HG02884 (cell line): ENCODE data around the gene KLHL35.
"Not testable (repeated sequence)": the region's sequence is repeated elsewhere in the genome, so short reads cannot be mapped to it uniquely, and the experiment has no call there.

ENCODE experiments used
- ATAC-seq: cut with Tn5 transposase; IDR thresholded peaks from one replicate; pipeline ENCODE4 v1.9.1; 2021; ENCODE audit warnings: mild to moderate bottlenecking, moderate library complexity; ENCODE audit not compliant: unreplicated experiment

The KLHL35 gene

GRCh38 chr11:75426720-75427086 lies 6.3 kb downstream of the KLHL35 start:
- ATAC-seq = no peak

- no peak for ATAC-seq
Observed at GRCh38 chr11:75425422-75425821, 7.6 kb downstream of the KLHL35 start.

GRCh38 chr11:75424396-75424795 lies 8.6 kb downstream of the KLHL35 start:
- ATAC-seq = no peak

GRCh38 chr11:75423721-75424120 lies 9.3 kb downstream of the KLHL35 start:
- ATAC-seq = no peak

- ATAC-seq = no peak
Observed at GRCh38 chr11:75422248-75423231, 10.5 kb downstream of the KLHL35 start.

GRCh38 chr11:75421902-75422247 lies 11.1 kb downstream of the KLHL35 start:
- no peak for ATAC-seq

GRCh38 chr11:75421035-75421602 lies 11.9 kb downstream of the KLHL35 start:
- ATAC-seq = no peak

- no peak for ATAC-seq
Observed at GRCh38 chr11:75420224-75421034, 12.6 kb downstream of the KLHL35 start.

- no peak for ATAC-seq
Observed at GRCh38 chr11:75413864-75414263, 19.1 kb downstream of the KLHL35 start.

- ATAC-seq = not testable (repeated sequence)
Observed at GRCh38 chr11:75413146-75413545, 19.9 kb downstream of the KLHL35 start.

- ATAC-seq = not testable (repeated sequence)
Observed at GRCh38 chr11:75409971-75410370, 23.0 kb downstream of the KLHL35 start.

- ATAC-seq = no peak
Observed at GRCh38 chr11:75408957-75409219, 24.1 kb downstream of the KLHL35 start.

- ATAC-seq = no peak
Observed at GRCh38 chr11:75406338-75406777, 26.6 kb downstream of the KLHL35 start.

- ATAC-seq = no peak
Observed at GRCh38 chr11:75403983-75404658, 28.9 kb downstream of the KLHL35 start.

- ATAC-seq = no peak
Observed at GRCh38 chr11:75403037-75403436, 30.0 kb downstream of the KLHL35 start.

- ATAC-seq = no peak
Observed at GRCh38 chr11:75402002-75402773, 30.8 kb downstream of the KLHL35 start.

GRCh38 chr11:75400146-75400865 lies 32.7 kb downstream of the KLHL35 start:
- no peak for ATAC-seq

- peak; percentile 89 for ATAC-seq
Observed at GRCh38 chr11:75399344-75400145, 33.5 kb downstream of the KLHL35 start, which contains the start of gene RPS3. Gene RPS3 (plus strand): TSS chr11:75399518. CDS start chr11:75399548, 30 bp downstream.

GRCh38 chr11:75398906-75399305 lies 34.1 kb downstream of the KLHL35 start:
- ATAC-seq = no peak
